Gastrocnemius medialis (tissue), 4 donors: ENCODE results near the gene TAOK3.

Source experiments
- CTCF ChIP-seq, 5 experiments: fragments of 450-650 bp in 3 of 5; fragments of 200-600 bp in 2 of 5; sonication (generic) in 2 of 5; IDR thresholded peaks in 4 of 5; conservative IDR thresholded peaks in 1 of 5; 1 replicate in 4 of 5; 2 replicates in 1 of 5; pipeline ENCODE4 v1.5.1; 2016 to 2019; ENCODE audit warnings: antibody characterized with exemption in 5 of 5, mild to moderate bottlenecking in 3 of 5, moderate library complexity in 3 of 5
- POLR2A ChIP-seq, 2 donors: fragments of 450-650 bp; IDR thresholded peaks; one replicate each; pipeline ENCODE4 v1.6.1; 2017; ENCODE audit warnings: antibody characterized with exemption in 2 of 2, mild to moderate bottlenecking in 2 of 2, moderate library complexity in 2 of 2

DNA sequence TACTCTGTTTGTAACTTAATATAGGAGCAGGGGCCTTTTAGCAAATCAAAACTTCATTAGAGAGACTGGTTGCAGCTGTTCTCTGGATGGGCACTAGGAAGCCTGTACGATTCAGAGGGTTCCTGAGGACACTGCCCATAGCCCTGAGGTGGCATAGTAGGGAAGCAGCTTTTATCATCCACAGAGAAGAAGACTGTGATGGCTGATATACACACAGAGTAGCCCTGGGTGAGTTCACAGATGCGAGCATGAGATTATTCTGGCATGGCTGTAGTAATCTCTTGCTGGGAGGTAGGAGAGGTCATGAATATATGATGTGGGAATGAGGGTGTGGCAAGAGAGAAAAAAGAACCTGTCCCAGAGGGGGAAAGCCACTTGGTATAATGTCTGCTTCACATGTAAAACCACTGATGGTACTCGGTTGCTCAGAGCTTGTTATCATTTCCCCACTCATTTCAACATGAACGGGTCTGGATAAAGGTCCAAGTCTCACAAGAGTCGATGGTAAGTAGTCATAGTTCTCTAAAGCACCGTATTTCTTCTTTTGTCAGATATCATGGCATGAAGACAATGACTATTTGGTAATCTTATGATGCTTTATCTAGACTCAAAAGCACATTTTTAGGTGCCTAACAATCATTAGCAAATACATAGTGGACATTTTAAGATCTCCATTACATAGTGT is 184.8 kb downstream of the TAOK3 start:
- no peak for TF ChIP-seq CTCF (IDR thresholded peaks at IDR 0.05 in 4 of 5, conservative IDR thresholded peaks at IDR 0.05 in 1 of 5)
- TF ChIP-seq POLR2A (IDR thresholded peaks at IDR 0.05) = no peak
